Cardiac fibroblast (primary cell): ENCODE measurements around the gene OR4C45.

ENCODE experiments used
- DNase-seq, 2 donors: peaks; one replicate each; pipeline versions ENCODE4 v3.0.0 to v3.0.0-alpha.2; 2010; ENCODE audit warnings: low read depth in 2 of 2
- H3K4me3 ChIP-seq, 2 donors: replicated peaks in 1 of 2; 1 replicate in 1 of 2; 2 replicates in 1 of 2; pipeline ENCODE4 v1.5.1; 2011; ENCODE audit warnings: low read depth in 2 of 2, low read length in 2 of 2, mild to moderate bottlenecking in 2 of 2, moderate library complexity in 1 of 2
- CTCF ChIP-seq: IDR thresholded peaks from one replicate; pipeline ENCODE4 v1.5.1; 2011; ENCODE audit warnings: low read depth, mild to moderate bottlenecking, low read length, inconsistent platforms

The OR4C45 gene

GRCh38 chr11:50071584-50072225 lies 39.0 kb downstream of the OR4C45 start:
- no peak for DNase-seq
- TF ChIP-seq CTCF, result no peak
- no peak overlapping the region for H3K4me3 ChIP-seq

- no peak for DNase-seq
- H3K4me3 ChIP-seq, result no peak overlapping the region
- no peak for TF ChIP-seq CTCF
These were observed 39.8 kb downstream of the OR4C45 start for GRCh38 chr11:50072226-50073112.

GRCh38 chr11:50073113-50074105 lies 40.7 kb downstream of the OR4C45 start:
- TF ChIP-seq CTCF, result no peak
- DNase-seq, result no peak
- no peak overlapping the region for H3K4me3 ChIP-seq

GRCh38 chr11:50074161-50074560 lies 41.5 kb downstream of the OR4C45 start:
- DNase-seq, result no peak
- H3K4me3 ChIP-seq, result no peak overlapping the region
- no peak for TF ChIP-seq CTCF

- no peak overlapping the region for H3K4me3 ChIP-seq
- no peak for TF ChIP-seq CTCF
- no peak for DNase-seq
These were observed 43.2 kb downstream of the OR4C45 start for GRCh38 chr11:50075856-50076255.

GRCh38 chr11:50077526-50077925 lies 44.9 kb downstream of the OR4C45 start:
- no peak for TF ChIP-seq CTCF
- H3K4me3 ChIP-seq, result no peak overlapping the region
- DNase-seq, result no peak
